Uterus (tissue), 4 donors: Measurements from ENCODE around the gene PSMD6. TPM values are rescaled to one million over a fixed set of nuclear protein-coding genes. Genes with fewer than 3 reads are reported as not detected.

Experiments
- DNase-seq, 2 donors: peaks; one replicate each; pipeline ENCODE4 v3.0.0-alpha.2; 2019 to 2020
- H3K27ac ChIP-seq, 2 donors: fragments of 200-600 bp; sonication (generic); 1 replicate in 1 of 2; 2 replicates in 1 of 2; pipeline ENCODE4 v1.5.1; 2016 to 2018
- H3K27me3 ChIP-seq, 2 donors: fragments of 200-600 bp; sonication (generic); one replicate each; pipeline ENCODE4 v1.5.1; 2018 to 2019; ENCODE audit warnings: control low read depth in 1 of 2
- H3K36me3 ChIP-seq, 2 donors: fragments of 200-600 bp; sonication (generic); one replicate each; pipeline ENCODE4 v1.5.1; 2019; ENCODE audit warnings: control low read depth in 1 of 2
- H3K4me1 ChIP-seq, 2 donors: fragments of 200-600 bp; sonication (generic); one replicate each; pipeline ENCODE4 v1.5.1; 2018 to 2019; ENCODE audit warnings: control low read depth in 1 of 2
- H3K4me3 ChIP-seq, 2 donors: fragments of 200-600 bp; sonication (generic); 1 replicate in 1 of 2; 2 replicates in 1 of 2; pipeline ENCODE4 v1.5.1; 2018 to 2019; ENCODE audit warnings: mild to moderate bottlenecking in 1 of 2
- H3K9me3 ChIP-seq, 2 donors: fragments of 200-600 bp; sonication (generic); one replicate each; pipeline ENCODE4 v1.5.1; 2019; ENCODE audit warnings: control low read depth in 1 of 2
- POLR2A ChIP-seq, 2 donors: fragments of 450-650 bp; IDR thresholded peaks; one replicate each; pipeline ENCODE4 v1.6.1; 2016; ENCODE audit warnings: antibody characterized with exemption in 2 of 2, mild to moderate bottlenecking in 1 of 2, moderate library complexity in 1 of 2
- intact Hi-C: fragments of 100-400 bp; cut with DNase I; formaldehyde crosslinking; loops from one replicate; pipeline ENCODE4 v1.15.1; 2023; ENCODE audit warnings: low total_unique reads
- total RNA-seq, 4 donors: library from RNA; depleted of rRNA in 3 of 4; stranded (reverse); fragments of >200 nt in 3 of 4; gene quantifications; one replicate each; pipeline versions ENCODE4 v1.1.0 to v1.2.4, GENCODE V29; 2014 to 2023
- TF ChIP-seq, protein P1 (sequence below), 4 experiments: fragments of 200-600 bp in 2 of 4; fragments of 450-650 bp in 2 of 4; sonication (generic) in 2 of 4; IDR thresholded peaks; one replicate each; pipeline ENCODE4 v1.5.1; 2016 to 2019; ENCODE audit warnings: antibody characterized with exemption in 4 of 4, mild to moderate bottlenecking in 2 of 4, moderate library complexity in 1 of 4
- donor health status: DM: yes; HTN: yes; CAD: no.

The PSMD6 gene
- total RNA-seq, 4 donors from 2014 or later = 49.2 to 72.1 (median 65.0) TPM

GRCh38 chr3:64053117-64053516, 29.8 kb upstream of the PSMD6 start:
- no peak for TF ChIP-seq POLR2A (IDR thresholded peaks at IDR 0.05)
- TF ChIP-seq, protein P1, sequence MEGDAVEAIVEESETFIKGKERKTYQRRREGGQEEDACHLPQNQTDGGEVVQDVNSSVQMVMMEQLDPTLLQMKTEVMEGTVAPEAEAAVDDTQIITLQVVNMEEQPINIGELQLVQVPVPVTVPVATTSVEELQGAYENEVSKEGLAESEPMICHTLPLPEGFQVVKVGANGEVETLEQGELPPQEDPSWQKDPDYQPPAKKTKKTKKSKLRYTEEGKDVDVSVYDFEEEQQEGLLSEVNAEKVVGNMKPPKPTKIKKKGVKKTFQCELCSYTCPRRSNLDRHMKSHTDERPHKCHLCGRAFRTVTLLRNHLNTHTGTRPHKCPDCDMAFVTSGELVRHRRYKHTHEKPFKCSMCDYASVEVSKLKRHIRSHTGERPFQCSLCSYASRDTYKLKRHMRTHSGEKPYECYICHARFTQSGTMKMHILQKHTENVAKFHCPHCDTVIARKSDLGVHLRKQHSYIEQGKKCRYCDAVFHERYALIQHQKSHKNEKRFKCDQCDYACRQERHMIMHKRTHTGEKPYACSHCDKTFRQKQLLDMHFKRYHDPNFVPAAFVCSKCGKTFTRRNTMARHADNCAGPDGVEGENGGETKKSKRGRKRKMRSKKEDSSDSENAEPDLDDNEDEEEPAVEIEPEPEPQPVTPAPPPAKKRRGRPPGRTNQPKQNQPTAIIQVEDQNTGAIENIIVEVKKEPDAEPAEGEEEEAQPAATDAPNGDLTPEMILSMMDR (IDR thresholded peaks at IDR 0.05) = no peak
- Histone ChIP-seq H3K27me3 (no peaks in the 10 kb centered on the region), H3K4me1 (no peaks in the 10 kb centered on the region), H3K36me3 (no peaks in the 10 kb centered on the region), H3K9me3 (no peaks in the 10 kb centered on the region), H3K27ac (no peak overlapping the region), H3K4me3 (no peak overlapping the region)
- intact Hi-C loops = no loop called here
- DNase-seq = no peak

GRCh38 chr3:64049832-64050231, 26.5 kb upstream of the PSMD6 start:
- Histone ChIP-seq H3K4me3 (no peak overlapping the region), H3K4me1 (no peaks in the 10 kb centered on the region), H3K36me3 (no peaks in the 10 kb centered on the region), H3K27me3 (no peaks in the 10 kb centered on the region), H3K9me3 (no peaks in the 10 kb centered on the region), H3K27ac (no peak overlapping the region)
- intact Hi-C loops = no loop called here
- TF ChIP-seq POLR2A (IDR thresholded peaks at IDR 0.05) = no peak
- TF ChIP-seq, protein P1 (IDR thresholded peaks at IDR 0.05) = no peak
- DNase-seq = no peak

- TF ChIP-seq, protein P1 (IDR thresholded peaks at IDR 0.05) = no peak
- no peak for TF ChIP-seq POLR2A (IDR thresholded peaks at IDR 0.05)
- no peaks in the 10 kb centered on the region for H3K27me3 ChIP-seq
Observed at GRCh38 chr3:64049136-64049535, 25.8 kb upstream of the PSMD6 start.

GRCh38 chr3:64048631-64049061, 25.4 kb upstream of the PSMD6 start:
- Histone ChIP-seq H3K9me3 (no peaks in the 10 kb centered on the region), H3K4me3 (no peak overlapping the region), H3K36me3 (no peaks in the 10 kb centered on the region), H3K27ac (no peak overlapping the region), H3K4me1 (no peaks in the 10 kb centered on the region), H3K27me3 (no peaks in the 10 kb centered on the region)
- intact Hi-C loops = no loop called here
- TF ChIP-seq, protein P1 (IDR thresholded peaks at IDR 0.05) = no peak
- no peak for TF ChIP-seq POLR2A (IDR thresholded peaks at IDR 0.05)
- DNase-seq = no peak

More at GRCh38 chr3:64049136-64049535, 25.8 kb upstream of the PSMD6 start:
- Histone ChIP-seq H3K27ac (no peak overlapping the region), H3K9me3 (no peaks in the 10 kb centered on the region), H3K36me3 (no peaks in the 10 kb centered on the region), H3K4me1 (no peaks in the 10 kb centered on the region), H3K4me3 (no peak overlapping the region)
- intact Hi-C loops = no loop called here
- no peak for DNase-seq

DNA sequence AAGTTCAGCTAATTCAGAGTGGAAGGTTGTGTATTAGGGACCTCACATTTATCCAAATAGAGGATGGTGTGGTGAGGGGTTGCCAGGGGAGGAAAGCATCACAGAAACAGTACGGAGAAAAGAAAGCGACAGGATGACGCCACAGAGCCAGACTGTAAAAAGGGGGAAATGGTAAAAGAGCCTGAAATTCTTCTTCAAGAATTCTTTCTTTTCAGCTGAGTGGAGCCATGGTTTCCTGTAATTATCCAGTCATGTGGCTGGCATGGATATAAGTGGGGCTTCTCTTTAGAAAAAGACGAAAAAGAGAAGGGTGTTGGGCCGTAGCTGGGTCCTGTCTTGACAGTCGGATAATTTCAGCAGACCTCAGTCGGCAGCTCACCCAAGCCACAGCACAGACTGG, 24.5 kb upstream of the PSMD6 start:
- no peaks in the 10 kb centered on the region for H3K36me3 ChIP-seq
- DNase-seq = no peak
- intact Hi-C loops = no loop called here
- TF ChIP-seq POLR2A (IDR thresholded peaks at IDR 0.05) = no peak
- TF ChIP-seq, protein P1 (IDR thresholded peaks at IDR 0.05) = no peak
- no peak overlapping the region for H3K27ac ChIP-seq
- H3K9me3 ChIP-seq = no peaks in the 10 kb centered on the region
- no peaks in the 10 kb centered on the region for H3K4me1 ChIP-seq
- H3K27me3 ChIP-seq = no peaks in the 10 kb centered on the region
- no peak overlapping the region for H3K4me3 ChIP-seq
